Measurements from ENCODE around the gene PFKP. TPM values are rescaled to one million over a fixed set of nuclear protein-coding genes. Genes with fewer than 3 reads are reported as not detected.

Gene PFKP
- total RNA-seq, 1 donor from 2014 or later, result 42.8 TPM

DNA sequence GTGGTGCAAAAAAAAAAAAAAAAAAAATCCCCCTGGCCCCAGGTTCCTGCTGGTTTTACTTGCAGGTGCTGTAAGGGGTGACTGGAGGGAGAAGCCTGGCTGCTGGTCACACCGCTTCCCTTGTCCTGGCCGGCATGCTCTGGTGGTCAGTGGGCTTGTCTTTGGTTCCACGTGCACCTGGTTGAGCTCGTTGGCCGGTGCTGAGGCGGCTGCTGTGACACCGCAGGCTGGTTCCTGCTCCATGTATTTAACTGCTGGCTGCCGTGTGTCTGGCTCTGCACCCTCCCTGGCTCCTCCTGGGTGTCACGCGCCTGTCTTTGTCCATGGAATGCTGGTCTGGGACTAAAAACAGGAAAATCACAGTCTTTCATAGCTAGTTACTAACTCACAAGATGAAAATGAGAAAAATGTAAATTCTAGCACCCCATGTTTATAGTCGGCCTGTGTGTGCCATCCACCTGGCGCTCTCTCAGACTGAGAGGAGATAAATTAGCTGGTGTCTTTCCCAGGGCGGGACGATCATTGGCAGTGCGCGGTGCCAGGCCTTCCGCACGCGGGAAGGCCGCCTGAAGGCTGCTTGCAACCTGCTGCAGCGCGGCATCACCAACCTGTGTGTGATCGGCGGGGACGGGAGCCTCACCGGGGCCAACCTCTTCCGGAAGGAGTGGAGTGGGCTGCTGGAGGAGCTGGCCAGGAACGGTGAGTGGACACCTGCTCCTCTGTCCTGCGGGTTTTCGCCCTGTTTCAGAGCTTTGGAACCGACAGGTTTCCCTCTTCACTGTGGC lies 33.7 kb downstream of the PFKP start:
- Mint-ChIP-seq H3K4me3 (no peak overlapping the region), H3K27me3 (no peaks in the 10 kb centered on the region), H3K27ac (no peak overlapping the region), H3K9me3 (no peaks in the 10 kb centered on the region), H3K36me3 (ENCODE audit: low read depth) (peaks cover 63% of the 10 kb centered on the region), H3K4me1 (peaks cover under 1% of the 10 kb centered on the region)
- ChIA-PET CTCF (no interaction called here), POLR2A (interaction anchor here (0.6 to 0.7 kb wide), 2 partner anchors 42 to 72 kb away, joined by 4 to 5 read pairs; partner anchors contain the start of gene PITRM1)
- ATAC-seq (ENCODE audit: low read depth), result no peak
- no peak for DNase-seq
- intact Hi-C loops (cut with micrococcal nuclease), result no loop called here
- TF ChIP-seq, protein P1, sequence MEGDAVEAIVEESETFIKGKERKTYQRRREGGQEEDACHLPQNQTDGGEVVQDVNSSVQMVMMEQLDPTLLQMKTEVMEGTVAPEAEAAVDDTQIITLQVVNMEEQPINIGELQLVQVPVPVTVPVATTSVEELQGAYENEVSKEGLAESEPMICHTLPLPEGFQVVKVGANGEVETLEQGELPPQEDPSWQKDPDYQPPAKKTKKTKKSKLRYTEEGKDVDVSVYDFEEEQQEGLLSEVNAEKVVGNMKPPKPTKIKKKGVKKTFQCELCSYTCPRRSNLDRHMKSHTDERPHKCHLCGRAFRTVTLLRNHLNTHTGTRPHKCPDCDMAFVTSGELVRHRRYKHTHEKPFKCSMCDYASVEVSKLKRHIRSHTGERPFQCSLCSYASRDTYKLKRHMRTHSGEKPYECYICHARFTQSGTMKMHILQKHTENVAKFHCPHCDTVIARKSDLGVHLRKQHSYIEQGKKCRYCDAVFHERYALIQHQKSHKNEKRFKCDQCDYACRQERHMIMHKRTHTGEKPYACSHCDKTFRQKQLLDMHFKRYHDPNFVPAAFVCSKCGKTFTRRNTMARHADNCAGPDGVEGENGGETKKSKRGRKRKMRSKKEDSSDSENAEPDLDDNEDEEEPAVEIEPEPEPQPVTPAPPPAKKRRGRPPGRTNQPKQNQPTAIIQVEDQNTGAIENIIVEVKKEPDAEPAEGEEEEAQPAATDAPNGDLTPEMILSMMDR (IDR thresholded peaks at IDR 0.05), result no peak

DNA sequence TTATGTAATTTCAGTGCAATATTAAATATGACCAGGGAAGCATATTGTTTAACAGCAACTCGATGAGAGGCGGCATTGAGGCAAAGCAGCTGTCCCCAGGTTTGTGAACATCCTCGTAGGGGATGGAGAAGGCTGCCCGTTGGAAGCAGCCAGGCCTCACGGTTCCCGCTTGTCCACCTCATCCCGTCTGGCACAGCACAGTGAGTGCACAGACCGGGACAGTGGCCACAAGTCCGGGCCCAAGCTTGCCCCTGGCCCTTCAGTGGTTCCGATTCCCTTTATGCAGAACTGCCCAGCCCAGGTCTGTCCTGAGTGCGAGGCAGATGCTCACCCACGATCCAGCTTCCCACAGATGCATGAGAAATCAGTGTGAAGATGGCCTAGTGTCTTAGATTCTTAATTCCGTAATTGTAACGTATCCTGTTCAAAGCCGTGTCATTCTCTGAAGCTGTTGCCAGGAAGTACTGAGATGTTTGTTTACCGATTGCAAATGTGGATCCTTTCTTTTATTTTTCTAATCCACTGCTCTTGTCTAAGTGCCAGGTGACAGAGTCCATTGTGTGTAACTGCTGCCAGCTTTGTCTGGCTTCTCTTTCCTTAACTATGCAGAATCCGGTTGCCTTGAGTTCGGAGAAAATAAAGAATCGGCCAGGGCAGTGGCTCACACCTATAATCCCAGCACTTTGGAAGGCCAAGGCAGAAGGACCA lies 35.5 kb downstream of the PFKP start:
- intact Hi-C loops (cut with micrococcal nuclease), result no loop called here
- Mint-ChIP-seq H3K4me1 (no peaks in the 10 kb centered on the region), H3K4me3 (no peak overlapping the region), H3K36me3 (ENCODE audit: low read depth) (peaks cover 74% of the 10 kb centered on the region), H3K9me3 (no peaks in the 10 kb centered on the region), H3K27ac (no peak overlapping the region), H3K27me3 (no peaks in the 10 kb centered on the region)
- ATAC-seq (ENCODE audit: low read depth) (no peak), DNase-seq (no peak)
- CTCF ChIA-PET, result no interaction called here
- POLR2A ChIA-PET, result no interaction called here
- TF ChIP-seq, protein P1 (IDR thresholded peaks at IDR 0.05), result no peak

DNA sequence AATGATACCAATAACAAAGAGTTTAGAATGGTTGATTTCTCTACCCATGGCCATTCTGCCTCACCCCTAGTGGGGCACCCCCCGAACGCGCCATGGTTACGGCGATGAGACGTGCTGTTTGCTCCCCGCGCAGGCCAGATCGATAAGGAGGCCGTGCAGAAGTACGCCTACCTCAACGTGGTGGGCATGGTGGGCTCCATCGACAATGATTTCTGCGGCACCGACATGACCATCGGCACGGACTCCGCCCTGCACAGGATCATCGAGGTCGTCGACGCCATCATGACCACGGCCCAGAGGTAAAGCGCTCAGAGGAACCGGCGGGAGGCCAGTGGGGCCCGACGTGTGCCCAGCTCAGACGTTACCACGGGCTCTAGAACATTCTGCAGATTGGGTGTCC lies 36.3 kb downstream of the PFKP start:
- intact Hi-C loops (cut with micrococcal nuclease), result no loop called here
- no peaks in the 10 kb centered on the region for H3K27me3 Mint-ChIP-seq
- ChIA-PET POLR2A (no interaction called here), CTCF (no interaction called here)
- TF ChIP-seq, protein P1 (IDR thresholded peaks at IDR 0.05), result no peak
- DNase-seq (no peak), ATAC-seq (ENCODE audit: low read depth) (no peak)
- no peaks in the 10 kb centered on the region for H3K9me3 Mint-ChIP-seq
- peaks cover 81% of the 10 kb centered on the region for H3K36me3 Mint-ChIP-seq (ENCODE audit: low read depth)
- H3K27ac Mint-ChIP-seq, result no peak overlapping the region
- no peak overlapping the region for H3K4me3 Mint-ChIP-seq
- no peaks in the 10 kb centered on the region for H3K4me1 Mint-ChIP-seq

GRCh38 chr10:3104251-3104918 lies 37.0 kb downstream of the PFKP start:
- intact Hi-C loops (cut with micrococcal nuclease), result no loop called here
- Mint-ChIP-seq H3K27ac (no peak overlapping the region), H3K4me3 (no peak overlapping the region), H3K27me3 (no peaks in the 10 kb centered on the region), H3K4me1 (no peaks in the 10 kb centered on the region), H3K9me3 (no peaks in the 10 kb centered on the region), H3K36me3 (ENCODE audit: low read depth) (peaks cover 85% of the 10 kb centered on the region)
- ChIA-PET CTCF (no interaction called here), POLR2A (no interaction called here)
- DNase-seq, result no peak
- ATAC-seq (ENCODE audit: low read depth), result no peak
- TF ChIP-seq, protein P1 (IDR thresholded peaks at IDR 0.05), result no peak

- no peak overlapping the region for H3K27ac Mint-ChIP-seq
These were observed 37.8 kb downstream of the PFKP start for GRCh38 chr10:3105166-3105565.

More at GRCh38 chr10:3105166-3105565, 37.8 kb downstream of the PFKP start:
- Mint-ChIP-seq H3K27me3 (no peaks in the 10 kb centered on the region), H3K4me1 (no peaks in the 10 kb centered on the region), H3K4me3 (no peak overlapping the region), H3K9me3 (no peaks in the 10 kb centered on the region), H3K36me3 (ENCODE audit: low read depth) (peaks cover 82% of the 10 kb centered on the region)
- ChIA-PET POLR2A (no interaction called here), CTCF (no interaction called here)
- ATAC-seq (ENCODE audit: low read depth) (no peak), DNase-seq (no peak)
- intact Hi-C loops (cut with micrococcal nuclease), result no loop called here
- TF ChIP-seq, protein P1 (IDR thresholded peaks at IDR 0.05), result no peak
